Neuronal stem cell (in vitro differentiated cells): Measurements from ENCODE around the gene THSD7A.

ENCODE experiments used
- DNase-seq: peaks from one replicate; pipeline ENCODE4 v3.0.0-alpha.2; 2013; ENCODE audit warnings: low spot score
- H2AFZ ChIP-seq: one replicate; pipeline ENCODE4 v1.6.1; 2013; ENCODE audit warnings: mild to moderate bottlenecking, low read length, inconsistent platforms
- H2AK5ac ChIP-seq: 2 replicates; pipeline ENCODE4 v1.6.1; 2013; ENCODE audit warnings: low read depth, mild to moderate bottlenecking, inconsistent platforms, low read length, moderate library complexity, mixed read lengths
- H2BK120ac ChIP-seq: 2 replicates; pipeline ENCODE4 v1.6.1; 2013; ENCODE audit warnings: low read depth, mild to moderate bottlenecking, inconsistent platforms, low read length, moderate library complexity, mixed read lengths
- H2BK12ac ChIP-seq: one replicate; pipeline ENCODE4 v1.6.1; 2013; ENCODE audit warnings: low read length, inconsistent platforms
- H2BK15ac ChIP-seq: 2 replicates; pipeline ENCODE4 v1.6.1; 2013; ENCODE audit warnings: mild to moderate bottlenecking, low read length, inconsistent platforms, mixed read lengths
- H2BK5ac ChIP-seq: one replicate; pipeline ENCODE4 v1.6.1; 2013; ENCODE audit warnings: inconsistent platforms, mild to moderate bottlenecking, low read length, moderate library complexity
- H3K14ac ChIP-seq: one replicate; pipeline ENCODE4 v1.6.1; 2013; ENCODE audit warnings: low read length, inconsistent platforms
- H3K18ac ChIP-seq: 2 replicates; pipeline ENCODE4 v1.6.1; 2013; ENCODE audit warnings: low read length, inconsistent platforms
- H3K23ac ChIP-seq: 2 replicates; pipeline ENCODE4 v1.6.1; 2013; ENCODE audit warnings: low read depth, mild to moderate bottlenecking, mixed read lengths, low read length, inconsistent platforms; ENCODE audit not compliant: poor library complexity
- H3K27ac ChIP-seq: replicated peaks from 3 replicates; pipeline ENCODE4 v1.5.1; 2013; ENCODE audit warnings: low read length, inconsistent platforms
- H3K27me3 ChIP-seq, 3 experiments: 2 replicates each; pipeline ENCODE4 v1.6.1; 2013; ENCODE audit warnings: low read length in 3 of 3, mild to moderate bottlenecking in 2 of 3, inconsistent platforms in 1 of 3, low read depth in 1 of 3, mixed read lengths in 1 of 3, moderate library complexity in 1 of 3; ENCODE audit not compliant: control insufficient read depth in 3 of 3, insufficient read depth in 3 of 3
- H3K36me3 ChIP-seq, 2 donors: replicated peaks in 1 of 2; 2 replicates each; pipeline ENCODE4 v1.6.1; 2013; ENCODE audit warnings: low read length in 2 of 2; ENCODE audit not compliant: control insufficient read depth in 2 of 2, insufficient read depth in 2 of 2
- H3K4ac ChIP-seq: 2 replicates; pipeline ENCODE4 v1.6.1; 2013; ENCODE audit warnings: inconsistent platforms, mild to moderate bottlenecking, low read length, moderate library complexity
- H3K4me1 ChIP-seq, 2 donors: 1 replicate in 1 of 2; 2 replicates in 1 of 2; pipeline ENCODE4 v1.6.1; 2013; ENCODE audit warnings: low read length in 2 of 2, low read depth in 1 of 2; ENCODE audit not compliant: control insufficient read depth in 2 of 2, insufficient read depth in 1 of 2
- H3K4me2 ChIP-seq: one replicate; pipeline ENCODE4 v1.6.1; 2013; ENCODE audit warnings: mild to moderate bottlenecking, low read length, inconsistent platforms; ENCODE audit not compliant: insufficient read depth, poor library complexity, severe bottlenecking
- H3K4me3 ChIP-seq, 2 donors: 2 replicates each; pipeline ENCODE4 v1.5.1; 2013; ENCODE audit warnings: low read length in 2 of 2, mild to moderate bottlenecking in 2 of 2, inconsistent platforms in 1 of 2, moderate library complexity in 1 of 2
- H3K79me1 ChIP-seq: one replicate; pipeline ENCODE4 v1.6.1; 2013; ENCODE audit warnings: low read depth, mild to moderate bottlenecking, inconsistent platforms, low read length, moderate library complexity
- H3K9ac ChIP-seq: one replicate; pipeline ENCODE4 v1.6.1; 2013; ENCODE audit warnings: mild to moderate bottlenecking, low read depth, low read length, inconsistent platforms; ENCODE audit not compliant: poor library complexity
- H3K9me3 ChIP-seq, 2 donors: replicated peaks in 1 of 2; 2 replicates each; pipeline versions ENCODE3 to v1.6.1; 2013; ENCODE audit warnings: low read length in 2 of 2, mild to moderate bottlenecking in 2 of 2, inconsistent platforms in 1 of 2, low read depth in 1 of 2, mixed read lengths in 1 of 2, moderate library complexity in 1 of 2; ENCODE audit not compliant: control insufficient read depth in 2 of 2, insufficient read depth in 1 of 2
- H4K8ac ChIP-seq: one replicate; pipeline ENCODE4 v1.6.1; 2013; ENCODE audit warnings: low read depth, mild to moderate bottlenecking, inconsistent platforms, low read length, moderate library complexity
- H4K91ac ChIP-seq: one replicate; pipeline ENCODE4 v1.6.1; 2013; ENCODE audit warnings: low read length, low read depth, mild to moderate bottlenecking, inconsistent platforms; ENCODE audit not compliant: poor library complexity
- WGBS, 2 donors: extraction: QIAGEN DNeasy Blood & Tissue Kit; methylation state at CpG; one replicate each; pipeline ENCODE4 v1.1.7; 2013; ENCODE audit warnings: missing lambda C conversion rate in 2 of 2, mixed read lengths in 1 of 2; ENCODE audit not compliant: insufficient read length in 2 of 2, insufficient replicate concordance in 1 of 2; ENCODE audit errors: extremely low coverage in 2 of 2; 5-methylcytosine and 5-hydroxymethylcytosine counted together

THSD7A gene

DNA sequence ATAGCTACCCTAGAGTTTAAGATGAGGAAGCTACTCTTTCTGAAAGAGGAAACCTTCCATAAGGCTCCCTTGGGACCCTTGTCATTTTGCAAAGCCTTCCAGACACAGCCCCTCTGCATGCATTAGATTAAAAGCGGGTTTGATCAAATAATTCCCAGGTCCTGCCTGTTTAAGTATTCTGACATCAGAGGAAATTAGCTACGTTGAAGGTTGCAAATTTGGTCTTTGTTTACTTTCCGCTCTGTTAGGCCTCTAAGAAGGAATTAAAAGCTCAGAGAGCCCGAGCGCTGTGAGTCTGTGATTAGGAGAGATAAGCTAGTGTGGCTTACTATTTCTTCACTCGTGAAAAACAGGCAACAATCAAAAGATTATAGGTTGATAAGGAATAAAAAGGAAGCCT, 1.4 kb upstream of the THSD7A start:
- Histone ChIP-seq H3K79me1 (no peaks in the 10 kb centered on the region), H3K9ac (no peak overlapping the region), H2BK120ac (no peak overlapping the region), H3K14ac (no peak overlapping the region), H3K27me3 (peaks cover 0 to 19% (median 0%) of the 10 kb centered on the region in 3 experiments), H3K18ac (no peak overlapping the region), H2BK5ac (no peak overlapping the region), H3K27ac (no peak overlapping the region), H4K91ac (no peak overlapping the region), H4K8ac (no peak overlapping the region), H3K23ac (no peak overlapping the region), H2AK5ac (no peak overlapping the region), H3K4me3 (no peak overlapping the region), H2BK12ac (no peak overlapping the region), H2BK15ac (no peak overlapping the region), H3K4me2 (no peak overlapping the region), H3K9me3 (peaks cover 0 to 6% of the 10 kb centered on the region in 2 donors), H3K4ac (no peak overlapping the region), H3K4me1 (peaks cover 4 to 23% of the 10 kb centered on the region in 2 donors), H3K36me3 (no peaks in the 10 kb centered on the region), H2AFZ (peak overlapping the region; percentile 88)
- DNase-seq: no peak
- no CpG with 5 or more reads among the region's 6 CpGs for WGBS, 2 donors

DNA sequence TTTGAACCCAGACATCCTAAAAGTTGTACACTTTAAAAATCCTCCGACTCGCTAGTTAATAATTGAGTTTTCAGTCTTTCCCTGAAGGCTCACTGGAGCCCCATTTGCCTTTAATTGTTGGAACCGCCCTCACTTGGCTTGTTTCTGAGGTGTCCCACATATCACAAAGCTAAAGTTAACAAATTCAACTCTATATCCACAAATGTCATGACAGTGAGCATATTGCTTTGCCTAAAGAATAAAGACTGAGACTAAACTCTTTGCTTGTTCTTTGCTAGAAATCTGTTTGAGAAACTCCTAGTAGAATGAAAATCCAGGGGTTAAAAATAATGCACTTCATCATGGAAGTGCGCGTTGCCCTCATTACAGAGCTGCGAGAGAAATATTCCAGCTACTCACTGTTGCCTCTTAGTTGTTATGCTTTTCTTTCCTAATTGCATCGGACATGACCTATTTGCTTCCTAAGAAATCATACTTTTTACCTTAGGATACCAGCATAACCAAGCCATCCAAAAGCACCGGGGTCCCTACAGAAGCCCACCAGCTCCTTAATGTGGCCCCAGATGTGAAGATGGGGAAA, 752 bp downstream of the THSD7A start:
- Histone ChIP-seq H4K91ac (no peak overlapping the region), H3K14ac (no peak overlapping the region), H3K4ac (no peak overlapping the region), H4K8ac (no peak overlapping the region), H3K4me3 (peak overlapping the region; percentile 62 to 85), H2BK15ac (no peak overlapping the region), H3K27ac (no peak overlapping the region), H3K18ac (no peak overlapping the region), H3K9me3 (no peaks in the 10 kb centered on the region), H2BK12ac (no peak overlapping the region), H3K4me1 (peaks cover 4 to 23% of the 10 kb centered on the region in 2 donors), H3K9ac (peak overlapping the region; percentile 32), H2AFZ (peak overlapping the region; percentile 98), H2AK5ac (no peak overlapping the region), H2BK120ac (no peak overlapping the region), H3K36me3 (no peaks in the 10 kb centered on the region), H3K23ac (no peak overlapping the region), H2BK5ac (no peak overlapping the region), H3K27me3 (peaks cover 0 to 19% (median 0%) of the 10 kb centered on the region in 3 experiments), H3K79me1 (no peaks in the 10 kb centered on the region), H3K4me2 (peak overlapping the region; percentile 89)
- no CpG with 5 or more reads among the region's 8 CpGs for WGBS, 2 donors
- no peak for DNase-seq

DNA sequence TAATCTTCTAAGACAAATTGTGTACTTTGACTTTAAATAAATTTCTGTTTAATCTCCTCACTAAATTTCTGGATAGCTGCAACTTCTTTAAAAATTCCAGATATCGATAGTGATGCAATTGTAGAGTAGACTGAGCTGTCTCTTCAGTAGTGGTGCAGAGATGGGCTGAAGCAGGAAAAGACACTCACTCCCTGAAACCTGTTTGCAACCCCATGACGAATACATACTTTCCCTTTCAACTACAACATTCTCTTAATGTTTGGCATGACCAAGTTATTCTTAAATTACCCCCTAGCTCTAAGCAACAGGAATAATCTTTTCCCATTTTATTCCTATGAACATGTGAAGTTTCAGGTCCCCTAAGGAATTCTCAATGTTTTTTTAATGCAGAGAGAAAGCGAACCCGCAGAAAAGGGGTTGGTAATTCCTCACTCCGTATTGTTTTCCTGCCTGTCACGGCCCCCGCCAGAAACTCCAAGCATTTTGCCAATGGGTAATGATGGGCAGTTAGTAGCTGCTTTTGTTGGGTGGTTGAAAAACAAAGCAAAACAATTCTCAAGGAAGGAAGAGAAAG, 1.3 kb downstream of the THSD7A start:
- Histone ChIP-seq H3K79me1 (no peaks in the 10 kb centered on the region), H3K18ac (no peak overlapping the region), H3K4me3 (peak overlapping the region in 1 of 2 donors; percentile 62), H2BK15ac (no peak overlapping the region), H4K91ac (no peak overlapping the region), H3K4me1 (peaks cover 4 to 23% of the 10 kb centered on the region in 2 donors), H3K27ac (no peak overlapping the region), H3K27me3 (peaks cover 0 to 19% (median 0%) of the 10 kb centered on the region in 3 experiments), H3K9me3 (no peaks in the 10 kb centered on the region), H2AFZ (peak overlapping the region; percentile 98), H2AK5ac (no peak overlapping the region), H2BK5ac (no peak overlapping the region), H3K23ac (no peak overlapping the region), H3K36me3 (no peaks in the 10 kb centered on the region), H4K8ac (no peak overlapping the region), H2BK120ac (no peak overlapping the region), H3K9ac (no peak overlapping the region), H3K4ac (no peak overlapping the region), H3K4me2 (peak overlapping the region; percentile 27), H3K14ac (no peak overlapping the region), H2BK12ac (no peak overlapping the region)
- no CpG with 5 or more reads among the region's 7 CpGs for WGBS, 2 donors
- DNase-seq: no peak

DNA sequence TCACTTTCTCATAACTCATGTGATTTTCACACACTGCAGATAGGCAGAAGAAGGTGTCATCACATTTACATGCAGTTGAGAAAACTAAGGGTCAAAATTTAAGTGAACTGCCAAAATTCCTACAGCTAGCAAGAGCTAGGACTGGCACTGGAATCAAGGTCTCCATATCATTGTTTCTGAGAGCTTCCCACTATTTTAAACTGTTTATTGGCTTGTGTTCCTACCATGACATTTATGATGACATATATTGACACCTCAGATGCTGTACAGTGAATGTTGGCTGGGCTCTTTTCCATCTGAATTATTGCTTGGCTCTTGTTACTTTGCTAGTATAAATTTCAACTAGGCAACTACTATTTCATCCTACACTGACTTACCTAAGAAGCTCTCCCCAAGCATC, 2.0 kb downstream of the THSD7A start:
- H3K4ac ChIP-seq: no peak overlapping the region
- H2AFZ ChIP-seq: no peak overlapping the region
- no peak overlapping the region for H3K9ac ChIP-seq
- no peak overlapping the region for H4K91ac ChIP-seq
- H2BK12ac ChIP-seq: no peak overlapping the region
- no peaks in the 10 kb centered on the region for H3K79me1 ChIP-seq
- H3K9me3 ChIP-seq: no peaks in the 10 kb centered on the region
- no peak overlapping the region for H4K8ac ChIP-seq
- no peak overlapping the region for H3K14ac ChIP-seq
- no peak overlapping the region for H2BK15ac ChIP-seq
- H3K4me3 ChIP-seq: peak overlapping the region in 1 of 2 donors; percentile 62
- no peak overlapping the region for H2AK5ac ChIP-seq
- H2BK5ac ChIP-seq: no peak overlapping the region
- H2BK120ac ChIP-seq: no peak overlapping the region
- no peak for DNase-seq
- H3K18ac ChIP-seq: no peak overlapping the region
- H3K23ac ChIP-seq: no peak overlapping the region
- no peaks in the 10 kb centered on the region for H3K36me3 ChIP-seq
- H3K27me3 ChIP-seq: peaks cover 0 to 19% (median 0%) of the 10 kb centered on the region in 3 experiments
- H3K4me1 ChIP-seq: peaks cover 4 to 23% of the 10 kb centered on the region in 2 donors
- H3K27ac ChIP-seq: no peak overlapping the region
- no peak overlapping the region for H3K4me2 ChIP-seq
